Upper lobe of left lung (tissue), 4 donors: ENCODE measurements around the gene DYNLT3.

Experiments
- POLR2A ChIP-seq, 4 donors: fragments of 450-650 bp; IDR thresholded peaks; one replicate each; pipeline ENCODE4 v1.5.1; 2016 to 2017; ENCODE audit warnings: antibody characterized with exemption in 4 of 4, mild to moderate bottlenecking in 2 of 4
- TF ChIP-seq, protein P1 (sequence below), 6 experiments: fragments of 450-650 bp in 4 of 6; fragments of 200-600 bp in 2 of 6; sonication (generic) in 2 of 6; IDR thresholded peaks; one replicate each; pipeline ENCODE4 v1.5.1; 2016 to 2019; ENCODE audit warnings: antibody characterized with exemption in 6 of 6

GRCh38 chrX:37820646-37821045 is 26.7 kb downstream of the DYNLT3 start:
- TF ChIP-seq, protein P1, sequence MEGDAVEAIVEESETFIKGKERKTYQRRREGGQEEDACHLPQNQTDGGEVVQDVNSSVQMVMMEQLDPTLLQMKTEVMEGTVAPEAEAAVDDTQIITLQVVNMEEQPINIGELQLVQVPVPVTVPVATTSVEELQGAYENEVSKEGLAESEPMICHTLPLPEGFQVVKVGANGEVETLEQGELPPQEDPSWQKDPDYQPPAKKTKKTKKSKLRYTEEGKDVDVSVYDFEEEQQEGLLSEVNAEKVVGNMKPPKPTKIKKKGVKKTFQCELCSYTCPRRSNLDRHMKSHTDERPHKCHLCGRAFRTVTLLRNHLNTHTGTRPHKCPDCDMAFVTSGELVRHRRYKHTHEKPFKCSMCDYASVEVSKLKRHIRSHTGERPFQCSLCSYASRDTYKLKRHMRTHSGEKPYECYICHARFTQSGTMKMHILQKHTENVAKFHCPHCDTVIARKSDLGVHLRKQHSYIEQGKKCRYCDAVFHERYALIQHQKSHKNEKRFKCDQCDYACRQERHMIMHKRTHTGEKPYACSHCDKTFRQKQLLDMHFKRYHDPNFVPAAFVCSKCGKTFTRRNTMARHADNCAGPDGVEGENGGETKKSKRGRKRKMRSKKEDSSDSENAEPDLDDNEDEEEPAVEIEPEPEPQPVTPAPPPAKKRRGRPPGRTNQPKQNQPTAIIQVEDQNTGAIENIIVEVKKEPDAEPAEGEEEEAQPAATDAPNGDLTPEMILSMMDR (IDR thresholded peaks at IDR 0.05), result no peak
- TF ChIP-seq POLR2A (IDR thresholded peaks at IDR 0.05), result no peak
